ENCODE results near the gene LOXHD1. TPM values are rescaled to one million over a fixed set of nuclear protein-coding genes. Genes with fewer than 3 reads are reported as not detected.

LOXHD1 gene
- total and polyA plus RNA-seq, 10 of the 15 experiments (the other 5 are each of a cell fraction or from before 2014, with no cell fraction given) = not detected

- no peaks in the 10 kb centered on the region for H4K20me1 ChIP-seq (ENCODE audit: control insufficient read depth, insufficient read depth)
- no peaks in the 10 kb centered on the region for H3K36me3 ChIP-seq (ENCODE audit: control insufficient read depth in 2 of 2, insufficient read depth in 2 of 2, low read length in 1 of 2)
- in situ Hi-C loops (cut with MboI) = no loop called here
- FAIRE-seq = no peak
- H3K9me3 ChIP-seq (replicated peaks; ENCODE audit: control insufficient read depth, insufficient read depth, low read length) = no peaks in the 10 kb centered on the region
- TF ChIP-seq JUNB (IDR thresholded peaks at IDR 0.05) (no peak), ZNF217 (IDR thresholded peaks at IDR 0.05) (no peak), MTA3 (IDR thresholded peaks at IDR 0.05; ENCODE audit: borderline replicate concordance, low read length) (no peak), YBX1 (IDR thresholded peaks at IDR 0.05) (no peak), POU2F2 (IDR thresholded peaks at IDR 0.05; ENCODE audit: borderline replicate concordance, low read depth, low read length) (no peak), CHD2 (IDR thresholded peaks at IDR 0.05; ENCODE audit: borderline replicate concordance, low read depth, low read length) (no peak), MLLT1 (IDR thresholded peaks at IDR 0.05) (no peak), EED (IDR thresholded peaks at IDR 0.05; ENCODE audit: low read depth) (no peak), CTCF (IDR thresholded peaks at IDR 0.05 in 2 of 3, conservative IDR thresholded peaks at IDR 0.05 in 1 of 3; ENCODE audit: control insufficient read depth in 2 of 3, extremely low read depth in 1 of 3, insufficient read depth in 1 of 3, low read depth in 3 of 3, low read length in 3 of 3) (no peak), BRCA1 (IDR thresholded peaks at IDR 0.05; ENCODE audit: low read depth, low read length) (no peak), ETV6 (conservative IDR thresholded peaks at IDR 0.05 in 1 of 2, IDR thresholded peaks at IDR 0.05 in 1 of 2; ENCODE audit: borderline replicate concordance in 1 of 2, low read depth in 1 of 2) (no peak), E4F1 (IDR thresholded peaks at IDR 0.05; ENCODE audit: borderline replicate concordance, partially characterized antibody) (no peak), WRNIP1 (IDR thresholded peaks at IDR 0.05; ENCODE audit: borderline replicate concordance, low read depth, low read length) (no peak), RAD51 (IDR thresholded peaks at IDR 0.05) (no peak), E2F4 (IDR thresholded peaks at IDR 0.05; ENCODE audit: low read depth, low read length) (no peak), PAX5 (IDR thresholded peaks at IDR 0.05; ENCODE audit: borderline replicate concordance, low read depth, low read length) (no peak), ZNF24 (IDR thresholded peaks at IDR 0.05) (no peak)
- H3K79me2 ChIP-seq (ENCODE audit: control insufficient read depth, insufficient read depth, low read length) = no peaks in the 10 kb centered on the region
- ATAC-seq = no peak
- no peak overlapping the region for H3K4me2 ChIP-seq (ENCODE audit: control insufficient read depth, insufficient read depth)
- H3K27ac ChIP-seq (ENCODE audit: control insufficient read depth, insufficient read depth) = no peak overlapping the region
- intact Hi-C loops (cut with micrococcal nuclease; ENCODE audit: unreplicated experiment) = no loop called here
- H3K9ac ChIP-seq (ENCODE audit: control insufficient read depth, insufficient read depth, low read length) = no peak overlapping the region
- RAD21 ChIA-PET (ENCODE audit: unreplicated experiment) = interaction anchor here (1.0 kb wide), 1 partner anchor 179 kb away, joined by 3 read pairs; no protein-coding TSS in a partner anchor
- CTCF ChIA-PET = no interaction called here
- POLR2A ChIA-PET = no interaction called here
- SMC1A ChIA-PET (ENCODE audit: uncharacterized antibody, unreplicated experiment) = no interaction called here
- no peaks in the 10 kb centered on the region for H3K4me1 ChIP-seq (ENCODE audit: control insufficient read depth, insufficient read depth, low read length)
- no peak overlapping the region for H2AFZ ChIP-seq (ENCODE audit: control insufficient read depth, low read depth, low read length)
- H3K27me3 ChIP-seq (replicated peaks in 1 of 2; ENCODE audit: control insufficient read depth in 2 of 2, insufficient read depth in 2 of 2, low read length in 1 of 2) = peaks cover 0 to 4% of the 10 kb centered on the region in 2 experiments; a peak in 1 of 4 replicates
- no peak overlapping the region for H3K4me3 ChIP-seq
- no TSS peak for BruUV-seq (replicated peaks)
- WGBS (ENCODE audit: insufficient coverage, insufficient replicate concordance, low lambda C conversion rate, missing lambda C conversion rate) = 17% methylated on average over 5 of the region's 5 CpGs
- no peak for DNase-seq (ENCODE audit: low read depth, low spot score)
Observed at GRCh38 chr18:46460754-46461153, 196.3 kb downstream of the LOXHD1 start.

Data from GM12878 (cell line).